DOHH2 (cell line): ENCODE measurements around the gene MAP4K4.

Experiments
- EZH2phosphoT487 ChIP-seq: fragments of 200-600 bp; sonication (generic); IDR thresholded peaks from 2 replicates; pipeline ENCODE4 v1.6.1; 2017; ENCODE audit warnings: borderline replicate concordance, mild to moderate bottlenecking, antibody characterized with exemption, low read length, moderate library complexity, mixed read lengths
- TF ChIP-seq, protein P1 (sequence below): fragments of 200-600 bp; sonication (generic); IDR thresholded peaks from one replicate; pipeline ENCODE4 v1.5.1; 2014; ENCODE audit warnings: antibody characterized with exemption, mild to moderate bottlenecking, low read depth, low read length; ENCODE audit not compliant: poor library complexity, severe bottlenecking

DNA sequence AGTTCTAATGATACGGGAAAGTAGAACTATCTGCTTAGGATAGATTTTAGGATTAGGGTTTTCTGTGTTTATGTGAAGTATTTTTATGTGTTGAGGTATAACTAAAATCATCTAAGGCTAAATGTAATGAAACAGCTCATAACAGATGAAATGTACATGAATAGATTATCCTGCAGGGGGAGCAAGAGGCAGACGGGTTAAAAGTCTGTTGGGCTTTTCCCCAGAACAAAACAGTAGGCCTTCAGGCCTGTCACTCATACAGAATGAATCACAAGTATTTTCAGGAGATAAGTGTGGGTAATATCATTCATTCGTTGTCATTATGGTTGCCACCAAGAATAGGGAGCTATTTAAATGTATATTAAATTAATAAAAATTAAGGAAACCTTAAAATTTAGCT is 186.4 kb downstream of the MAP4K4 start:
- TF ChIP-seq, protein P1, sequence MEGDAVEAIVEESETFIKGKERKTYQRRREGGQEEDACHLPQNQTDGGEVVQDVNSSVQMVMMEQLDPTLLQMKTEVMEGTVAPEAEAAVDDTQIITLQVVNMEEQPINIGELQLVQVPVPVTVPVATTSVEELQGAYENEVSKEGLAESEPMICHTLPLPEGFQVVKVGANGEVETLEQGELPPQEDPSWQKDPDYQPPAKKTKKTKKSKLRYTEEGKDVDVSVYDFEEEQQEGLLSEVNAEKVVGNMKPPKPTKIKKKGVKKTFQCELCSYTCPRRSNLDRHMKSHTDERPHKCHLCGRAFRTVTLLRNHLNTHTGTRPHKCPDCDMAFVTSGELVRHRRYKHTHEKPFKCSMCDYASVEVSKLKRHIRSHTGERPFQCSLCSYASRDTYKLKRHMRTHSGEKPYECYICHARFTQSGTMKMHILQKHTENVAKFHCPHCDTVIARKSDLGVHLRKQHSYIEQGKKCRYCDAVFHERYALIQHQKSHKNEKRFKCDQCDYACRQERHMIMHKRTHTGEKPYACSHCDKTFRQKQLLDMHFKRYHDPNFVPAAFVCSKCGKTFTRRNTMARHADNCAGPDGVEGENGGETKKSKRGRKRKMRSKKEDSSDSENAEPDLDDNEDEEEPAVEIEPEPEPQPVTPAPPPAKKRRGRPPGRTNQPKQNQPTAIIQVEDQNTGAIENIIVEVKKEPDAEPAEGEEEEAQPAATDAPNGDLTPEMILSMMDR, result peak; percentile 63
- no peak for TF ChIP-seq EZH2phosphoT487
